ENCODE data around the gene FAM107A.

FAM107A gene

DNA sequence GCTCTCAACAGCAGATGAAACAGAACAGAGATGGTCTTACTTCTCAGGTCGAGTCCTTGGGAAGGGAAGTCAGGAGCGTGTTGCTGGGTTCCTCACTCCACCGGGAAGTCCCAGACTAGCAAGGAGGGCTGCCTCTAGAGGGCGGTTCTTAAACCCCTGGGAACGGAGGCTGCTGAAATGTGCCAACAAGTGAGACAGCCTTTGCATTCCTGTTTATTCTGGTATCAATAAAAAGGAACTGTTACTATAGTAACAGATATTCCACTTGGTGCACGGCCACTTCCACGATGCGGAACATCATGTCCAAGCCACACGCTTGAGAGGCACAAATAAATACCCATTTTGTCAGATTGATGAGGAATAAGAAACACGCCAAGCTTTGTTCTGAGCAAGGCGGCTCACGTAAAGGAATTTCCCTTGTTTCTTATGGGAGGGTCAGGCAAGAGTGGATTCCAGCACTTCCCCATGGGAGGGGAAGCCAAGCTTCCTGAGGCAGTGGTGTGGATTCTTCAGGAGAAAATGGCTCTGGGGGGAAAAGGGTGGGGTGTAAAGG lies at the start of gene FAM107A:
Gene FAM107A (minus strand): TSS at position 123 of the 553 bp plus-strand sequence. CDS start 7,531 bp downstream, outside the sequence.
- no peak for DNase-seq

DNA sequence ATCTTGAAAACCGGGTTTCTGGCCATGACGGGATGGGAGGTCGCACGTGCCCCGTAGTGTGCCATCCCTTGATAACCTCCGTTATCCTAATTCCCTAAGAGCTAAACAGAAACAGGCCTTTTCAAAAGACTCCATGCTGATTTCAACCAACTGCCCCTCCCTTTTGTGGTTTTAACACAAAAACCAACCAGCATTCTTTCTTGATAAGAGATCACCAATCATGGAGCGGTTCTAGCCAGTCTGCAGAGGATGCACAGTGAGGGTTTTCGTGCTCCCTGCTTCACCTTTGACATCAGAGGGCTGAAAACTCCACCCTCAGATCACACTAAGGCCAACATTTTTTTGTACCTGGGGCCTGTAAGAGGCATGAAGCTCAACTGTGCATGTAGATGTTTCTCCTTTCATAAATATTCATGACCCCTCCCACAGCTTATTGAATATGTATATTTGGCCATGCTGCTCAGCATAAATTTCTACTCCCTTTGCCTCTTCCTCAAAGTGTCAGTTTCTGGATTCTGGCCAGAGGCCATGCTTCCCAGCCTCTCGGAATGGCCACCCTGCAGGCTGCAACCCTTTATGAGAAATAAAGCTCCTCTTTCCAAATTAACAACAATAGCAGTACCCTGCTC lies 48.1 kb upstream of the FAM107A start:
- no peak for DNase-seq

DNA sequence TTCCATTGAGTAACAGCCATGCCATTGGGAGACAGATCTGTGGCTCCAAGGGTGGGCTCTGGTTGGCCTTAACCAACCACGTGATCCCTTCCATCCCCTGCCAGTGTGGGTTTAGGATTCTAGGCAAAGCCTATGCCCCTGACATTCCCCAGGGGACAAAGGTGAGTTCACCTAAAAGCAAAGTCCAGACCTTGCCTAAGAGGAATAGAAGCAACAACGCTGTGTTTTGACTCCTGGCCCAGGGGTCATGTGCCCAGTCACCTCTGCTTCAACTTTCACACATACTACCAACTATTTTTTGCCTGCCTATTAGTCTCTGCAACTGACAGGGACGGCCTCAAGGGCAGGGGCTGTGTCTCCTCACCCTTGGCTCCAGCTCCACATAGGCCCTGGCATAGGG lies 47.4 kb upstream of the FAM107A start:
- no peak for DNase-seq

- no peak for DNase-seq
Measured at GRCh38 chr3:58623961-58624360, 46.8 kb upstream of the FAM107A start.

GRCh38 chr3:58623478-58623877 lies 46.3 kb upstream of the FAM107A start:
- no peak for DNase-seq

DNA sequence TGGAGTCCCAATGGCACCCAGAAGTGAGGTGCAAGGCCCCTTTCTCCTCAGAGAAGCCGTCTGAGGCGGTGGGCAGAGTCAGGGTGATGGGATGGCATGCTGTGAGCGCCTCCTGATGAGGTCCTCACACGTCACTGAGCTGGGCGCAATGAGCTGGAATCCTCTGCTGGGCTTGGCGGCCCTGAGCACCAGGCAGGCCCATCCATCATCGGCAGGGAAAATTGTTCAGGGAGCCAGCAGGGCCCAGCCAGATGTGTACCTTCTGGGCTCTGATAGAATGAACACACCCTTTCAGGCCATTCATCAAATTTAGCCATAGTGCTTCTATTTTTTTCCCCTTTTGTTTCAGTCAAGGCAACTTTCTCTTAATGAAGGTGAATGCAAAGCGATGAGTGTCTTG lies 45.7 kb upstream of the FAM107A start:
- no peak for DNase-seq

DNA sequence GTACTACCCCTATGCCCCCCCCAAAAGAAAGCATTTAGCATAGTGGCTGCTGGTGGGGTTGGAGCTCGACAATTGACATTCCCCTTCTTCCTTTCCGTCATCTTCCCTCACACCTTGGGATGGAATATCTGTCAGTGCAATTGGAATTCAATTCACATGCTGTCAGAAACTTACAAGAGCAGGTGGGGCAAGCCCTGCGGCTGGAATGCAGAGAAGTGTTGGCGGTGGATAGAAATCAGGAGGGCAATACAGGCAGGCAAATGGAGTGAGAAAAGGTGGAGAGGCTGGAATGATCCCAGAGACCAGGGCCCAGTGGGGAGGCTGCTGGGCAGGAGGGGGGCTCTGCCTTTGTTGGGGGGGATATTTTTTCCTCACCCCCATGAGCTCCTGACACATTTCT lies 45.2 kb upstream of the FAM107A start:
- no peak for DNase-seq

DNA sequence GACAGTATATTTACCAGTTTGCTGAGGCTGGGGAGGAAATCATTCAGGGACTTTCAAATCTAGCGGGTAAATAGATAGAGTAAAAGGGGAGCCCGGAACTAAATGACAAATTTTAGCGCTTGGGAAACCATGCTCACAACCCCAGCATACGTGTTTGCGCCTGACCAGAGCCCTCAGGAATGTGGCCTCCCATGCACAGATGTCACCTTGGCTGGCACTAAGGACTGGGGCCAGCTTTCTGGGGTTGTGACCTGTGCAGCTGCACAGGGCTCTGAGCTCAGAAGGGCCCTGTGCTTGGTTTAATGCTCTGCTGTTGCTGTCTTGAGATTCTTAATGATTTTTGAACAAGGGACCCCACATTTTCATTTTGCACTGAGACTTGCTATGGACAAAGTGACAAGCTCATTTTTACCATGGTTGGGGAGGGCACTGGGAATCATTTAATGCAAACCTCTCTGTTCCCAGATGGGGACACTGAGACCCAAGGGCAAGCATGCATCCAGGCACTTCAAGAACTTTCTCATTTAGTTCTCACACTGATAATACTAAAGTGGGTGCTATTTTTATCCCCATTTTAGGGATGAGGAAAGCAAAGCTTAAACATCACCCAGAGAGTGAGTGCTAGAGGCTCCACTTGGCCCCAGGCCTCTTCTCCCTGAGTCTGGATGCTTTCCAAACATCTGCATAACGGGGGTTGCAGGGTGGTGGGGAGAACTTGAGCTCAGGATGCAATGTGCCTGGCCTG lies 44.1 kb upstream of the FAM107A start:
- DNase-seq = no peak

GRCh38 chr3:58620421-58620820 lies 43.2 kb upstream of the FAM107A start:
- no peak for DNase-seq

GRCh38 chr3:58617338-58617761 lies 40.2 kb upstream of the FAM107A start:
- no peak for DNase-seq

GRCh38 chr3:58613236-58614132 lies 36.3 kb upstream of the FAM107A start:
- DNase-seq = no peak

DNA sequence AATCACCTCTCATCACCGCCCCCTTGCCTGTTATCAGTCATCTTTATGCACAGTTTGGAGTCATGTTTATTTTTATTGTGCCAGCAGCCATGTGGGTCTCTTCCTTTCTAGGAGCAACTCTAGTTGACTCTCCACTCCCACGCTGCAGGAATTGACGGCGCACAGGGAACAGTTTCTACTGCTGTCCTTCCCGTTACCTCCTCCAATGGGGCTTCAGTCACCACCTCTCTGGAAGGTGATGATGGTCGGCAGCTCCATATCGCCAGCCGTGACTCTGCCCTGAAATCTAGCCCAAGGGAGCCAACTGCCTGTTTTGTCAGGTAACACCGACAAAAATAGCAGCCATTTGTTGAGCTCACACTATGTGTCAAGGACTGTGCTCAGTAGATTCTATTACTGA lies 35.6 kb upstream of the FAM107A start:
- no peak for DNase-seq

DNA sequence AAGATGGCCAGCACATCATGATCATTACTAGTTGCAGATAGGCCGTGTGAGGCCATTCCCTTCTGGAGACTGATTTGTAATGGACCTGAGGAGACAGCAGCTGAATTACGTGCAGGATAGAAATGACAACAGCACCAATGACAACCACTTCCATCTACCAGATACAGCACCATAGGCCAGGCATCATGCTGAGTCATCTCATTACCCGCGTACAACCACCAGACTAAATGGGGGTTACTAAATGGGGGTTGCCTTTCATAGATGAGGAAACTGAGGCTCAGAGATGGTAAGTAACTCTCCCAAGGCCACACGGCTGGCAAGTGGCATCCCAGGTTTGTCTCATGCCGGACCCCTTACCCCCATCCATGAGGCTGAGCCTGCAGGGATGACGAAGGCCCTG lies 32.8 kb upstream of the FAM107A start:
- no peak for DNase-seq

GRCh38 chr3:58608648-58609047 lies 31.5 kb upstream of the FAM107A start:
- DNase-seq = no peak

- DNase-seq = no peak
Measured at GRCh38 chr3:58607816-58608215, 30.6 kb upstream of the FAM107A start.

DNA sequence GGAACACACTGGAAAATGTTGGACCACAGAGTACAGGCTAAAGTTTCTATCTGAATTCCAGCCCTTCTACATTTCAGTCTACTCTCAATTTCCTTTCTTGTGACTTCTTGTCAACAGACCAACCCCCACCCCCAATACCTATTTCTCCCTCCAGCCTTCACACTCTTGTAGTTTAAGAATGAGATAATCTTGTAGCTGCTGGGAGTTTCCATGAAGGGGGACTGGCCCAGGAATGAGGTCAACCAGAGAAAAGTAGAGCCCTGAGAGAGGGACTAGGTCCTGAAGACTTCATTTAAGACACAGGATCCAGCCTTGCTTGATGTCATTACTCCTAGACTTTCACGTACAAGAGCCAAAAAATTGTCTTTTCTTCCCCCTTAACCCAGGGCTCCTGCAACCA lies 29.5 kb upstream of the FAM107A start:
- DNase-seq = no peak

DNA sequence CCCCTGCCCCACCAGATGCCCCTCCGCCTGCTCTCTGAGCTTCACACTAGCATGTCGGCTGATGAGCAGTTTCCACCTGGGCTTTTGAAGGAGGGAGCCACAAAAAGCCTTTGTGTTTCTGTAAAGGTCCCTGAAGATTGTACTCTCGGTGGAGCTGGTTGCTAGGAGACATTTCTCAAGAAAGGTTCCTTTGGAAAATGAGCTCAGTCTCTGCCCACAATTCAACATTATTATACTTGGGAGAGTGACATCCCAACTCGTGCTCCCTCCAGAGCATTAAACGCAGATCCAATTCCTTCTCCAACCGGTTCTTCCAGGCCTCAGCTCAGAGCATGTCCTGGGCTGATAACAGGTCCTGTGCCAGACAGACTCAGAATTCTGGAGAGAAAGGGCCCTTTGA lies 26.8 kb upstream of the FAM107A start:
- no peak for DNase-seq

- no peak for DNase-seq
Measured at GRCh38 chr3:58603606-58604005, 26.4 kb upstream of the FAM107A start.

GRCh38 chr3:58597770-58598310 lies 20.6 kb upstream of the FAM107A start:
- no peak for DNase-seq

DNA sequence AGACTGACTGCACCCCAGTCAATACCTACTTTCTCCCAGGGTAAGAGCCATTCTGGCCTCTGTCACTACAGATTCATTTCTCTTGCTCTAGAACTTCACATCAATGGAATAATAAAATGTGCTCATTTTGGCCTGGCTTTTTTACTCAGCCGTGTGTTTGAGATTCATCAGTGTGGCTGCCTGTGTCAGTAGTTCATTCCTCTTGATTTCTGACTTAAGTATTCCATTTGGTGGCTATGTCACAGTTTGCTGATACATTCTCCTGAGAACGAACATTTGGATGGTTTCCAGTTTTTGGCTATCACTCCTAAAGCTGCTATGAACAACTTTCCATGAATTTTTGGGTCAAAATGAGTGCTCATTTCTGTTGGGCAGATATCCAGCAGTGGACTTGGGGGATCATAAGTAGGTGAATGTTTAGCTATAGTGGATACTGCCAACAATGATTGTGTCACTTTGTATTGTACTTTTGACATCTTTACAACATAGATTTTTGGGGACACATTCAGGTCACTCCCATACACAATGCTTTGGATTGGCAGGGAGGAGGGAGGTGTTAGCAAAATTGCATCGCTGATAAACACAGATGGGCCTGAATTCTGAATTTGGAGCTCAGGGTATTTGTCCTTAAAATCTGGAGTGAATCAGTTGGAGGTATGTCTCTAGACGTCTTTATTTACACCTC lies 19.8 kb upstream of the FAM107A start:
- no peak for DNase-seq

GRCh38 chr3:58594117-58594516 lies 16.9 kb upstream of the FAM107A start:
- no peak for DNase-seq
